ENCODE results near the gene ARMC7.
A peak's percentile ranks its signal among the peaks of the same experiment; 100 is the strongest.
"Not testable (repeated sequence)": the region's sequence is repeated elsewhere in the genome, so short reads cannot be mapped to it uniquely, and the experiment has no call there.

The ARMC7 gene

GRCh38 chr17:75102385-75102821, 7.4 kb upstream of the ARMC7 start:
- DNase-seq, result no peak

- DNase-seq, result no peak
These were observed 5.9 kb upstream of the ARMC7 start for GRCh38 chr17:75103601-75104554.

- DNase-seq, result no peak
These were observed 4.4 kb upstream of the ARMC7 start for GRCh38 chr17:75105126-75106080.

GRCh38 chr17:75108193-75108592, 1.6 kb upstream of the ARMC7 start:
- DNase-seq, result no peak

- no peak for DNase-seq
These were observed 743 bp upstream of the ARMC7 start for GRCh38 chr17:75109046-75109406.

- DNase-seq, result peak; percentile 16
These were observed 617 bp downstream of the ARMC7 start for GRCh38 chr17:75110234-75110937.

GRCh38 chr17:75111777-75112335, 2.1 kb downstream of the ARMC7 start:
- DNase-seq, result no peak

GRCh38 chr17:75113798-75114551, 4.2 kb downstream of the ARMC7 start:
- peak; percentile 87 for DNase-seq

GRCh38 chr17:75114552-75115314, 5.0 kb downstream of the ARMC7 start:
- no peak for DNase-seq

GRCh38 chr17:75115555-75115954, 5.8 kb downstream of the ARMC7 start:
- DNase-seq, result no peak

GRCh38 chr17:75116737-75117136, 7.0 kb downstream of the ARMC7 start:
- no peak for DNase-seq

GRCh38 chr17:75118307-75118706, 8.5 kb downstream of the ARMC7 start:
- no peak for DNase-seq

GRCh38 chr17:75124041-75124818, 14.5 kb downstream of the ARMC7 start:
- DNase-seq, result peak; percentile 35

- no peak for DNase-seq
These were observed 15.0 kb downstream of the ARMC7 start for GRCh38 chr17:75124819-75125162.

GRCh38 chr17:75125984-75126383, 16.2 kb downstream of the ARMC7 start:
- no peak for DNase-seq

GRCh38 chr17:75126954-75127353, 17.2 kb downstream of the ARMC7 start:
- DNase-seq, result no peak

GRCh38 chr17:75127936-75128335, 18.2 kb downstream of the ARMC7 start:
- not testable (repeated sequence) for DNase-seq

- DNase-seq, result no peak
These were observed 19.1 kb downstream of the ARMC7 start for GRCh38 chr17:75128694-75129505.

GRCh38 chr17:75129576-75129975, 19.8 kb downstream of the ARMC7 start:
- DNase-seq, result no peak

All from central memory CD4-positive, alpha-beta T cell (primary cell).